NB4 (cell line): ENCODE measurements around the gene INKA1.
A peak's percentile ranks its signal among the peaks of the same experiment; 100 is the strongest.

Experiments
- DNase-seq: peaks from one replicate; pipeline ENCODE4 v3.0.0; 2010; ENCODE audit warnings: low read depth
- H3K4me3 ChIP-seq: one replicate; pipeline ENCODE4 v1.5.1; 2011; ENCODE audit warnings: mild to moderate bottlenecking, low read depth, low read length, moderate library complexity
- MYC ChIP-seq: IDR thresholded peaks from 2 replicates; pipeline ENCODE4 v1.6.1; 2011; ENCODE audit warnings: low read depth, low read length
- POLR2A ChIP-seq: IDR thresholded peaks from 2 replicates; pipeline ENCODE4 v1.6.1; 2011; ENCODE audit warnings: mild to moderate bottlenecking; ENCODE audit not compliant: insufficient read length; ENCODE audit errors: extremely low read depth
- TF ChIP-seq, protein P1 (sequence below): IDR thresholded peaks from one replicate; pipeline ENCODE4 v1.5.1; 2012; ENCODE audit warnings: low read depth, low read length
- TF ChIP-seq, protein P2 (sequence below): IDR thresholded peaks from 2 replicates; pipeline ENCODE4 v1.6.1; 2011; ENCODE audit warnings: low read depth, low read length

Gene INKA1

DNA sequence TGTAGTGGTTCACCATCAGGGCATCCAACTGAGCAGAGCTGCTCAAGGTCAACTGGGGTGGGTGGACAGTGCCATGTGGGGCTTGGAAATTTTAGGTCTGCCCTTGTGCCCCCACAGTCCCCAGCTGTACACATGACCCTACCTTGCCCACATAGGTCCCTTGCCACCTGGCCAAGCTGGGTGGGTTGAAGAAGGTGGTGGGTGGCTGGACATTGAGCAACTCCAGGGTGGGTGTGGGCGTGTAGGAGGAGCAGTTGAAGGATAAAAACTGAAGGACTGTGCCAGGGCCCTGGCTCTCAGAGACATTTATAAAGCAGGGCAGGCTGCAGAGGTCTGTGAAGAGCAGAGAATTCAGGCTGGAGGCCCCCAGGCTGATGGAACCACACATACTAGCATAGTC lies 4.0 kb upstream of the INKA1 start:
- TF ChIP-seq, protein P1, sequence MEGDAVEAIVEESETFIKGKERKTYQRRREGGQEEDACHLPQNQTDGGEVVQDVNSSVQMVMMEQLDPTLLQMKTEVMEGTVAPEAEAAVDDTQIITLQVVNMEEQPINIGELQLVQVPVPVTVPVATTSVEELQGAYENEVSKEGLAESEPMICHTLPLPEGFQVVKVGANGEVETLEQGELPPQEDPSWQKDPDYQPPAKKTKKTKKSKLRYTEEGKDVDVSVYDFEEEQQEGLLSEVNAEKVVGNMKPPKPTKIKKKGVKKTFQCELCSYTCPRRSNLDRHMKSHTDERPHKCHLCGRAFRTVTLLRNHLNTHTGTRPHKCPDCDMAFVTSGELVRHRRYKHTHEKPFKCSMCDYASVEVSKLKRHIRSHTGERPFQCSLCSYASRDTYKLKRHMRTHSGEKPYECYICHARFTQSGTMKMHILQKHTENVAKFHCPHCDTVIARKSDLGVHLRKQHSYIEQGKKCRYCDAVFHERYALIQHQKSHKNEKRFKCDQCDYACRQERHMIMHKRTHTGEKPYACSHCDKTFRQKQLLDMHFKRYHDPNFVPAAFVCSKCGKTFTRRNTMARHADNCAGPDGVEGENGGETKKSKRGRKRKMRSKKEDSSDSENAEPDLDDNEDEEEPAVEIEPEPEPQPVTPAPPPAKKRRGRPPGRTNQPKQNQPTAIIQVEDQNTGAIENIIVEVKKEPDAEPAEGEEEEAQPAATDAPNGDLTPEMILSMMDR = no peak
- TF ChIP-seq POLR2A (no peak), MYC (no peak)
- TF ChIP-seq, protein P2, sequence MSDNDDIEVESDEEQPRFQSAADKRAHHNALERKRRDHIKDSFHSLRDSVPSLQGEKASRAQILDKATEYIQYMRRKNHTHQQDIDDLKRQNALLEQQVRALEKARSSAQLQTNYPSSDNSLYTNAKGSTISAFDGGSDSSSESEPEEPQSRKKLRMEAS = no peak
- no peak for DNase-seq
- no peak overlapping the region for H3K4me3 ChIP-seq

DNA sequence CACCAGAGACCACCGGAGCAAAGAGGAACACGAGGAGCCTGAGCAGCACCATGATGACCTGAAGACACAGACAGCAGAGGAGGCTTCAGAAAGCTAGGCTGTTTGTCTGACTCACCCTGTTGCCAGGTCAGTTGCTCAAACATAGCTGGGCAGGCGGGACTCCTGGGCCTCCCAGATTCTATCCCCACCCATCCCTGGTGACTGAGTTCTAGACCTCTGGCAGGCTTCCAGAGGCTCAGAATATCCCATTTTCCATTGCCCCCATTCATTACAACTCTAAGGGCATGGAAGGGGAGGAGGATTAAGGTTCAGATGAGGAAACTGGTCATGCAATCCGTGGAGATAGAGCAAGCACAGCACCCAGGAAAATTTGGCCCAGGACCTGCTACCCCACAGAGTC lies 3.3 kb upstream of the INKA1 start, which contains the start of gene CDHR4:
TSS of gene CDHR4 (minus strand) at position 113 of the 400 bp plus-strand sequence. CDS start at position 52, 61 bp downstream.
- peak; percentile 57 for DNase-seq
- no peak within 1 kb of the TSS for H3K4me3 ChIP-seq
- no peak for TF ChIP-seq POLR2A
- TF ChIP-seq, protein P2 = no peak

DNA sequence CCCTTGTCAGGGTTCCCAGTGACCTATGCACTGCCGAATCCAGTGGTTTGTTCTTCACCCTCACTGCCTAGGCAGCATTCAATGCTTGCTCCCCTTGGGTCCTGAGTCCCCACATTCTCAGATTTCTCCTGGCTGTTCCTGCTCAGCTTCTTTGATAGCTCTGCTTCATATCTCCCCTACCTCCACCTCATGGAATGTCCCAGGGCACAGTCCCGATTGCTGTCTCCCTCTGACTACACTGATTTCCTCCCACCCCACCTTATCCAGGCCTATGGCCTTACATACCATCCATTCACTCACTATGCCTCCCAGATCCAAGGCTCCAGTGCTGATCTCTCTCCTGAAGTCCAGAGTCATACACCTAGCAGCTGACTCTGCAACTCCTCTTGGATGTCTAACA lies 1.9 kb upstream of the INKA1 start:
- no peak overlapping the region for H3K4me3 ChIP-seq
- TF ChIP-seq, protein P1 = no peak
- no peak for TF ChIP-seq MYC
- no peak for TF ChIP-seq POLR2A
- TF ChIP-seq, protein P2 = no peak
- no peak for DNase-seq

DNA sequence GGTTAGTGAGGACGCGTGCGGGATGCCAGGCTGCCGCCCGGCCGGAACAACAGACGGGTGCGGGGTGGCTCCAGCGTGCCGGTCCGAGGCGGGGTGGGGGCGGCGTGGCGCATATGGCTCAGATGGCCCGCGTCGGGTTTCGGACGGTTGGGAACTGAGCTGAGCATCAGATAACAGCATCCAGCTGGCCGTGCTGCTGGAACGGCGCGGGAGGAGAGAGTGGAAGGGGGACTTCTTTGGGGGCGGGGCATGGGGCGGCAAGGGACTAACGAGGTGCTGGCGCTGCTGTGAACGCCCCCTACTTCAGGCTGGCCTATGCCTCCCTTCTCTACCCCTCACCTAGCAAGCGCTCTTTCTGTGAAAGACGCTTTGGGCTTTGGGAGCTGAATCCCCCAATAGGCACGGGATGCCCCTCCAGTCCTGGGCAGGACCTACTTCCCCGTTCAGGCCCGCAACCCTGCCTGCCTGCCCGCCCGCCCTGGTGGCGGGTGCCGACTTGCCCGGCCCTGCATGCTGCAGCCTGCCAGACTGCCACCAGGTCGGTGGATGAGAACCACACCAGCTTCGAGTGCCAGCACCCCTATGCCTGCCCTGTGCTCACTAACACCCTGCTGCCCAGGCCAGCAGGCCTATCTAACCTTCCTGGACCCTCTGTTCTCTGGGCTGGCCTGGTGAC lies 542 bp downstream of the INKA1 start:
- peak overlapping the region; percentile 83 for H3K4me3 ChIP-seq
- peak; percentile 85 for DNase-seq
- TF ChIP-seq, protein P1 = no peak
- TF ChIP-seq, protein P2 = peak; percentile 57; the same call in 1 of the 2 replicates
- peak; percentile 6 for TF ChIP-seq POLR2A

DNA sequence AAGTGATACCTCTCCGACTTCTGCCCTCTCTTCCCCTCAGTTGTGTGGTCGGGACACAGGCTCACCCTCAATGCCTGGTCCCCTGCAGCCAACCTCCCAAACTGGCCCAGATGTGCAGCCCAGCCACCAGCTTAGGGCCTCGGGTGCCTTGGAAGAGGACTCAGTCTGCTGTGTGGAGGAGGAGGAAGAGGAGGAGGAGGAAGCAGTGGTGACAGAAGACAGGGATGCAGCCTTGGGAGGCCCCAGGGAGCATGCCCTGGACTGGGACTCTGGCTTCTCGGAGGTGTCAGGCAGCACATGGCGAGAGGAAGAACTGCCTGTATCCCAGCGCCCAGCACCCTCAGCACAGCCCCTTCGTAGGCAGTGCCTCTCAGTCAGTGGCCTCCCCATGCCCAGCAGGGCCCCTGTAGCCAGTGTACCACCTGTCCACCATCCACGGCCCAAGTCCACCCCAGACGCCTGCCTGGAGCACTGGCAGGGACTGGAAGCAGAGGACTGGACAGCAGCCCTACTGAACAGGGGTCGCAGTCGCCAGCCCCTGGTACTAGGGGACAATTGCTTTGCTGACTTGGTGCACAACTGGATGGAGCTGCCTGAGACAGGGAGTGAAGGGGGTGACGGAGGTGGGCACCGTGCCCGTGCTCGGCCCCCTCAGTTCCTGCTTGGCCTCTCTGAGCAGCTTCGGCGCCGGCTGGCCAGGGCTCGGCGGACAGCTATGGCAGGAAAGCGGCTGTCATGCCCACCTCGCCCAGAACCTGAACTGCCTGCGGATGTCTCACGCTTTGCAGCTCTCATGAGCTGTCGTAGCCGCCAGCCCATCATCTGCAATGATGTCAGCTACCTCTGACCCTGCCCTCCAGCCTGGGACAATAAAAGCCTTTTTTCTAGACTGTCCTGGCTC lies 1.3 kb downstream of the INKA1 start:
- TF ChIP-seq MYC (0 out of 2 replicates have a peak, but pooled peaks have one; percentile 42), POLR2A (peak; percentile 4)
- TF ChIP-seq, protein P2 = peak; percentile 60
- TF ChIP-seq, protein P1 = no peak
- DNase-seq = peak; percentile 63
- H3K4me3 ChIP-seq = peak overlapping the region; percentile 83
